HL-60 (cell line): ENCODE measurements around the gene SLC16A11.

Experiments used
- DNase-seq, 2 experiments: peaks; one replicate each; pipeline ENCODE4 v3.0.0-alpha.2; 2010 to 2020; ENCODE audit warnings: low read depth in 1 of 2, low spot score in 1 of 2
- H3K27ac ChIP-seq: fragments of 250-450 bp; sonication (Bioruptor Pico); replicated peaks from 2 replicates; pipeline ENCODE4 v1.5.1; 2020; ENCODE audit warnings: mild to moderate bottlenecking, moderate library complexity
- H3K27me3 ChIP-seq: fragments of 250-450 bp; sonication (Bioruptor Pico); 2 replicates; pipeline ENCODE4 v1.5.1; 2021; ENCODE audit warnings: mild to moderate bottlenecking, moderate library complexity; ENCODE audit not compliant: insufficient read depth, poor library complexity, severe bottlenecking
- H3K4me3 ChIP-seq: replicated peaks from 2 replicates; pipeline ENCODE4 v1.5.1; 2011; ENCODE audit warnings: mild to moderate bottlenecking, control low read depth, low read length; ENCODE audit not compliant: insufficient read depth
- CTCF ChIP-seq: IDR thresholded peaks from one replicate; pipeline ENCODE4 v1.5.1; 2011; ENCODE audit warnings: low read length, control low read depth, inconsistent platforms; ENCODE audit not compliant: insufficient read depth
- GABPA ChIP-seq: IDR thresholded peaks from 2 replicates; pipeline ENCODE4 v1.6.1; 2012; ENCODE audit warnings: low read depth
- POLR2AphosphoS5 ChIP-seq: IDR thresholded peaks from 2 replicates; pipeline ENCODE4 v1.6.1; 2012; ENCODE audit warnings: low read depth
- REST ChIP-seq: IDR thresholded peaks from 2 replicates; pipeline ENCODE4 v1.6.1; 2012; ENCODE audit warnings: low read depth; ENCODE audit not compliant: insufficient replicate concordance
- SPI1 ChIP-seq: IDR thresholded peaks from 2 replicates; pipeline ENCODE4 v1.6.1; 2012; ENCODE audit warnings: low read depth, mild to moderate bottlenecking, borderline replicate concordance

The SLC16A11 gene

GRCh38 chr17:7043182-7043496 lies 753 bp downstream of the SLC16A11 start:
- Histone ChIP-seq H3K4me3 (no peak overlapping the region), H3K27me3 (peaks cover 12% of the 10 kb centered on the region), H3K27ac (no peak overlapping the region)
- TF ChIP-seq GABPA, result no peak
- TF ChIP-seq CTCF, result no peak
- no peak for TF ChIP-seq REST
- no peak for TF ChIP-seq SPI1
- TF ChIP-seq POLR2AphosphoS5, result no peak
- no peak for DNase-seq

GRCh38 chr17:7042501-7043181 lies 1.3 kb downstream of the SLC16A11 start:
- H3K27me3 ChIP-seq, result peaks cover 12% of the 10 kb centered on the region
- no peak for TF ChIP-seq SPI1
- no peak for DNase-seq
- no peak overlapping the region for H3K27ac ChIP-seq
- H3K4me3 ChIP-seq, result no peak overlapping the region

- Histone ChIP-seq H3K27me3 (peaks cover 12% of the 10 kb centered on the region), H3K4me3 (no peak overlapping the region), H3K27ac (no peak overlapping the region)
- no peak for TF ChIP-seq REST
- TF ChIP-seq CTCF, result no peak
- TF ChIP-seq POLR2AphosphoS5, result no peak
- no peak for TF ChIP-seq GABPA
- no peak for TF ChIP-seq SPI1
- no peak for DNase-seq
Observed at GRCh38 chr17:7041607-7042500, 2.0 kb downstream of the SLC16A11 start.

GRCh38 chr17:7039832-7040231 lies 4.1 kb downstream of the SLC16A11 start:
- peaks cover 9% of the 10 kb centered on the region for H3K27me3 ChIP-seq
- no peak overlapping the region for H3K4me3 ChIP-seq
- DNase-seq, result no peak
- TF ChIP-seq CTCF, result no peak
- TF ChIP-seq SPI1, result no peak
- TF ChIP-seq GABPA, result no peak
- no peak for TF ChIP-seq REST
- TF ChIP-seq POLR2AphosphoS5, result no peak
- H3K27ac ChIP-seq, result no peak overlapping the region
